Small intestine (tissue), 7 donors: ENCODE measurements around the gene LHFPL4. TPM values are rescaled to one million over a fixed set of nuclear protein-coding genes. Genes with fewer than 3 reads are reported as not detected.
"Not testable (repeated sequence)": the region's sequence is repeated elsewhere in the genome, so short reads cannot be mapped to it uniquely, and the experiment has no call there.

Experiments
- DNase-seq, 2 donors: peaks; one replicate each; pipeline versions ENCODE4 v3.0.0 to v3.0.0-alpha.2; 2013
- FAIRE-seq: peaks from 2 replicates; lab custom pipeline; 2012; peaks lifted over from hg19 to GRCh38; lab: Jason Lieb, UNC
- H3K27ac ChIP-seq, 3 donors: one replicate each; pipeline ENCODE4 v1.5.1; 2013; ENCODE audit warnings: low read length in 2 of 3, mild to moderate bottlenecking in 2 of 3, control low read depth in 1 of 3, inconsistent platforms in 1 of 3, low read depth in 1 of 3, moderate library complexity in 1 of 3
- H3K27me3 ChIP-seq, 3 donors: one replicate each; pipeline ENCODE4 v1.6.1; 2013; ENCODE audit warnings: low read length in 3 of 3, inconsistent platforms in 1 of 3; ENCODE audit not compliant: control insufficient read depth in 3 of 3, insufficient read depth in 3 of 3
- H3K36me3 ChIP-seq, 3 donors: one replicate each; pipeline ENCODE4 v1.6.1; 2013; ENCODE audit warnings: low read length in 3 of 3, inconsistent platforms in 1 of 3, low read depth in 1 of 3, mild to moderate bottlenecking in 1 of 3, moderate library complexity in 1 of 3; ENCODE audit not compliant: control insufficient read depth in 3 of 3, insufficient read depth in 2 of 3
- H3K4me1 ChIP-seq, 3 donors: one replicate each; pipeline ENCODE4 v1.6.1; 2013; ENCODE audit warnings: low read length in 2 of 3, inconsistent platforms in 1 of 3, low read depth in 1 of 3, mild to moderate bottlenecking in 1 of 3, moderate library complexity in 1 of 3; ENCODE audit not compliant: control insufficient read depth in 3 of 3, insufficient read depth in 2 of 3
- H3K4me3 ChIP-seq, 3 donors: one replicate each; pipeline ENCODE4 v1.5.1; 2013; ENCODE audit warnings: low read length in 3 of 3, control low read depth in 1 of 3, inconsistent platforms in 1 of 3, low read depth in 1 of 3, mild to moderate bottlenecking in 1 of 3, moderate library complexity in 1 of 3
- H3K9me3 ChIP-seq, 2 donors: one replicate each; pipeline ENCODE4 v1.6.1; 2013; ENCODE audit warnings: low read depth in 1 of 2, low read length in 1 of 2; ENCODE audit not compliant: control insufficient read depth in 2 of 2, insufficient read depth in 1 of 2
- WGBS, 3 donors: extraction: QIAGEN DNeasy Blood & Tissue Kit; methylation state at CpG; one replicate each; pipeline ENCODE4 v1.1.7; 2013; 5-methylcytosine and 5-hydroxymethylcytosine counted together
- polyA plus RNA-seq, 4 donors: library from polyadenylated mRNA; stranded (reverse) in 3 of 4; unstranded in 1 of 4; fragments of 200-250 nt in 3 of 4; fragments of 120-200 nt in 1 of 4; gene quantifications; one replicate each; pipeline versions ENCODE4 v1.2.1 to v1.2.3, GENCODE V29; 2013
- donor health status: healthy with polysubstance abuse.
- donor health status: control.
- donor health status: control.
- donor health status: Bipolar disorder and iron deficiency.
- donor health status: healthy.

Gene LHFPL4
- polyA plus RNA-seq, 4 donors, result 0.22 to 1.2 (median 0.25) TPM; not detected in 1

- no peaks in the 10 kb centered on the region for H3K36me3 ChIP-seq
- 77 to 90% (median 86%) methylated on average over 1 of the region's 1 CpG for WGBS, 3 donors
Observed at GRCh38 chr3:9583792-9584191, 30.2 kb upstream of the LHFPL4 start.

GRCh38 chr3:9583371-9583770, 29.7 kb upstream of the LHFPL4 start:
- FAIRE-seq (no peak), DNase-seq (no peak)
- H3K9me3 ChIP-seq, result peaks cover 0 to 8% of the 10 kb centered on the region in 2 donors
- WGBS, 3 donors, result 81 to 84% (median 83%) methylated on average over 3 of the region's 3 CpGs
- no peaks in the 10 kb centered on the region for H3K4me1 ChIP-seq
- no peak overlapping the region for H3K4me3 ChIP-seq
- H3K27ac ChIP-seq, result no peak overlapping the region
- no peaks in the 10 kb centered on the region for H3K36me3 ChIP-seq
- H3K27me3 ChIP-seq, result no peaks in the 10 kb centered on the region

More at GRCh38 chr3:9583792-9584191, 30.2 kb upstream of the LHFPL4 start:
- Histone ChIP-seq H3K9me3 (peaks cover 0 to 8% of the 10 kb centered on the region in 2 donors), H3K4me1 (no peaks in the 10 kb centered on the region), H3K4me3 (no peak overlapping the region), H3K27ac (no peak overlapping the region), H3K27me3 (no peaks in the 10 kb centered on the region)
- DNase-seq (no peak), FAIRE-seq (no peak)

DNA sequence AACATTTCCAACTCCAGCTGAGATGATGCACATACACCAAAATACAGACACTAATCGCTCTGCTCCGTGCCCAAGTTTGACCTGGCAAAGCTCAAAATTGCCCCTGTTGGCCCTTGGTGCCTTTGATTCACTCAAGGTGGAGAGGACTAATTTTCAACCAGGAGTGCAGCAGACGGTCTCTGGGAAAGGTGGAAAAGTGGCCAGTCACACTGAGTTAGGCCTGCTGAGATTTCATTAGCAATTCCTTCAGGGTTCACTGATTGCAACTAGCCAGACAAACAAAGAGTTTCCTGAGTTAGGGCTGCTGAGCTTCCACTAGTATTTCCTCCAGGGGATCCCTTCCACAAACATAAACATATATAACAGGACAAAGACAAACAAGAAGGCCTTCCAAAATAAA, 28.7 kb upstream of the LHFPL4 start:
- DNase-seq (no peak), FAIRE-seq (no peak)
- Histone ChIP-seq H3K4me3 (no peak overlapping the region), H3K36me3 (no peaks in the 10 kb centered on the region), H3K4me1 (no peaks in the 10 kb centered on the region), H3K27ac (no peak overlapping the region), H3K27me3 (no peaks in the 10 kb centered on the region), H3K9me3 (peaks cover 0 to 8% of the 10 kb centered on the region in 2 donors)
- WGBS, 3 donors, result 73 to 82% (median 77%) methylated on average over 3 of the region's 3 CpGs

GRCh38 chr3:9581742-9582141, 28.1 kb upstream of the LHFPL4 start:
- H3K36me3 ChIP-seq, result no peaks in the 10 kb centered on the region
- FAIRE-seq (no peak), DNase-seq (no peak)
- no peak overlapping the region for H3K4me3 ChIP-seq
- H3K9me3 ChIP-seq, result peaks cover 0 to 8% of the 10 kb centered on the region in 2 donors
- H3K27ac ChIP-seq, result no peak overlapping the region
- 53 to 65% (median 63%) methylated on average over 2 of the region's 2 CpGs for WGBS, 3 donors
- H3K4me1 ChIP-seq, result no peaks in the 10 kb centered on the region
- no peaks in the 10 kb centered on the region for H3K27me3 ChIP-seq

DNA sequence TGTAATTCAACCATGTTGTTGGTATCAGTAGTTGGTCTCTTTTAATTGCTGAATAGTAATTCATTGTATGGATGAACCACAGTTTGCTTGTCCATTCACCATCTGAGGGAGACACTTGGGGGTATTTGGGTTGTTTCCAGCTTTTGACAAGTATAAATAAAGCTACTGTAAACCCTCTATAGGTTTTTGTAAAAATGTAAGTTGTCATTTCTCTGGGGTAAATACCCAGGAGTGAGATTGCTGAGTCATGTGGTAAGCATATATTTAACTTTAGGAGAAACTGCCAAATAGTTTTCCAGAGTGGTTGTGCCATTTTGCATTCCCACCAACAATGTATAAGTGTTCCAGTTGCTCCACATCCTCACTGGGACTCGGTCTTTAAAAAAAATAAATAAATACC, 15.4 kb upstream of the LHFPL4 start:
- DNase-seq (no peak), FAIRE-seq (no peak)
- Histone ChIP-seq H3K4me1 (no peaks in the 10 kb centered on the region), H3K27me3 (peaks cover 0 to 3% (median 3%) of the 10 kb centered on the region in 3 donors), H3K9me3 (peaks cover 0 to 2% of the 10 kb centered on the region in 2 donors), H3K27ac (no peak overlapping the region), H3K36me3 (no peaks in the 10 kb centered on the region), H3K4me3 (no peak overlapping the region)
- 90 to 93% (median 91%) methylated on average over 1 of the region's 1 CpG for WGBS, 3 donors

- WGBS, 3 donors, result 92 to 98% (median 95%) methylated on average over 2 of the region's 2 CpGs
- H3K27ac ChIP-seq, result no peak overlapping the region
- peaks cover 0 to 2% of the 10 kb centered on the region in 2 donors for H3K9me3 ChIP-seq
- no peaks in the 10 kb centered on the region for H3K36me3 ChIP-seq
- no peaks in the 10 kb centered on the region for H3K27me3 ChIP-seq
- DNase-seq, result no peak
- no peak overlapping the region for H3K4me3 ChIP-seq
- no peak for FAIRE-seq
- no peaks in the 10 kb centered on the region for H3K4me1 ChIP-seq
Observed at GRCh38 chr3:9565316-9565715, 11.7 kb upstream of the LHFPL4 start.

DNA sequence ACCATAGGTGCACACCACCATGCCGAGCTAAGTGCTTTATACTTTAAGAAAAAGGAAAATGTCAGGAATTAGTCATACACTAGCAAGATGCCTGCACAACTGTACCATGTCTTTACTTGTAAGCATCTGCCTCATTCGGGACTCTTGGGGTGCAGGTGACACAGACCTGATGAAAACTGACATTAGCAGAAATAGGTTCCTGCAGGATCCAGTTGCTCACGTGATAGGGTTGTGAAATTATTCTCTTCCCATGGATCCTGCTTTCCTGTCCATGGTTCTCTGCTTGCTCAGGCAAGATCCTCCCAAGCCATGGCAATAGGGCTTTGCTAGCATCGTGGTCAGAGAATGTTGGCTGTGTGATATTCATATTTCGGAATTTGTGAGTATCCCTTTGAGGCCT, 10.2 kb upstream of the LHFPL4 start:
- H3K4me1 ChIP-seq, result no peaks in the 10 kb centered on the region
- no peaks in the 10 kb centered on the region for H3K36me3 ChIP-seq
- no peak overlapping the region for H3K4me3 ChIP-seq
- no peak for FAIRE-seq
- no peak overlapping the region for H3K27ac ChIP-seq
- no peaks in the 10 kb centered on the region for H3K27me3 ChIP-seq
- WGBS, 3 donors, result 74 to 79% (median 77%) methylated on average over 5 of the region's 5 CpGs
- H3K9me3 ChIP-seq, result no peaks in the 10 kb centered on the region
- DNase-seq, result no peak

GRCh38 chr3:9560056-9560455, 6.4 kb upstream of the LHFPL4 start:
- H3K4me1 ChIP-seq, DNase-seq, H3K9me3 ChIP-seq, H3K36me3 ChIP-seq, H3K4me3 ChIP-seq, FAIRE-seq, H3K27me3 ChIP-seq, H3K27ac ChIP-seq: not testable (repeated sequence)
- 92 to 98% (median 98%) methylated on average over 21 to 24 of the region's 24 CpGs for WGBS, 3 donors

- H3K4me3 ChIP-seq, result no peak overlapping the region
Observed at GRCh38 chr3:9553948-9554513, 409 bp upstream of the LHFPL4 start.

More at GRCh38 chr3:9553948-9554513, 409 bp upstream of the LHFPL4 start:
- Histone ChIP-seq H3K27me3 (peaks cover 5 to 30% (median 23%) of the 10 kb centered on the region in 3 donors), H3K36me3 (no peaks in the 10 kb centered on the region), H3K9me3 (peaks cover 0 to 3% of the 10 kb centered on the region in 2 donors), H3K27ac (no peak overlapping the region), H3K4me1 (no peaks in the 10 kb centered on the region)
- FAIRE-seq (no peak), DNase-seq (no peak)
- 29 to 39% (median 36%) methylated on average over 12 of the region's 12 CpGs for WGBS, 3 donors
